ENCODE data around the gene COL6A3.

DNA sequence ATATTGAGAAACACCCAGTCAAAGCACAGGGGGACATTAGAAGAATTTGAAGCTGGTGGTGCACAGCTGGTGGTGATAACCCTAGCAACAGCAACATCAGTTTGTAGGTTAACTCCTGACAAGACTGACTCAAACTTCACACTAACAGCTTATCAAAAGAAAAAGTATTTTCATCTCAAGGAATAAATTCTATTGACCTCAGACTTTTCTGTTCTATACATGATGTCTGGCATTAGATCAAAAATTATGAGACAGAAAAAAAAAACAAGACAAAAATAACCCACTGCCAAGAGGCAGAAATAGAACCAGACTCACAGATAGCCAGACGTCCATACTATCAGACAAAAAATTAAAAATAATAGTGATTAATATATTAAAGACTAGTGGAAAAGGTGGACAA is 126.1 kb downstream of the COL6A3 start:
- no peak for TF ChIP-seq POLR2A (IDR thresholded peaks at IDR 0.05)
- TF ChIP-seq, protein P1, sequence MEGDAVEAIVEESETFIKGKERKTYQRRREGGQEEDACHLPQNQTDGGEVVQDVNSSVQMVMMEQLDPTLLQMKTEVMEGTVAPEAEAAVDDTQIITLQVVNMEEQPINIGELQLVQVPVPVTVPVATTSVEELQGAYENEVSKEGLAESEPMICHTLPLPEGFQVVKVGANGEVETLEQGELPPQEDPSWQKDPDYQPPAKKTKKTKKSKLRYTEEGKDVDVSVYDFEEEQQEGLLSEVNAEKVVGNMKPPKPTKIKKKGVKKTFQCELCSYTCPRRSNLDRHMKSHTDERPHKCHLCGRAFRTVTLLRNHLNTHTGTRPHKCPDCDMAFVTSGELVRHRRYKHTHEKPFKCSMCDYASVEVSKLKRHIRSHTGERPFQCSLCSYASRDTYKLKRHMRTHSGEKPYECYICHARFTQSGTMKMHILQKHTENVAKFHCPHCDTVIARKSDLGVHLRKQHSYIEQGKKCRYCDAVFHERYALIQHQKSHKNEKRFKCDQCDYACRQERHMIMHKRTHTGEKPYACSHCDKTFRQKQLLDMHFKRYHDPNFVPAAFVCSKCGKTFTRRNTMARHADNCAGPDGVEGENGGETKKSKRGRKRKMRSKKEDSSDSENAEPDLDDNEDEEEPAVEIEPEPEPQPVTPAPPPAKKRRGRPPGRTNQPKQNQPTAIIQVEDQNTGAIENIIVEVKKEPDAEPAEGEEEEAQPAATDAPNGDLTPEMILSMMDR (IDR thresholded peaks at IDR 0.05), result no peak
